IgD-negative memory B cell (primary cell): ENCODE measurements around the gene BIK. TPM values are rescaled to one million over a fixed set of nuclear protein-coding genes. Genes with fewer than 3 reads are reported as not detected.
"Not testable (repeated sequence)": the region's sequence is repeated elsewhere in the genome, so short reads cannot be mapped to it uniquely, and the experiment has no call there.

Experiments
- H3K27ac Mint-ChIP-seq, 3 donors: one replicate each; pipeline ENCODE4 v1.8.0; 2020 to 2022; ENCODE audit warnings: mild to moderate bottlenecking in 3 of 3, mixed read lengths in 3 of 3, moderate library complexity in 1 of 3
- H3K27me3 Mint-ChIP-seq: one replicate; pipeline ENCODE4 v1.8.0; 2021; ENCODE audit warnings: mixed read lengths
- H3K36me3 Mint-ChIP-seq: one replicate; pipeline ENCODE4 v1.8.0; 2020; ENCODE audit warnings: mild to moderate bottlenecking, mixed read lengths
- H3K4me1 Mint-ChIP-seq, 3 donors: one replicate each; pipeline ENCODE4 v1.8.0; 2020 to 2022; ENCODE audit warnings: mixed read lengths in 3 of 3, mild to moderate bottlenecking in 1 of 3
- H3K4me3 Mint-ChIP-seq, 4 donors: one replicate each; pipeline ENCODE4 v1.8.0; 2020 to 2022; ENCODE audit warnings: mild to moderate bottlenecking in 4 of 4, mixed read lengths in 4 of 4, moderate library complexity in 3 of 4
- H3K9me3 Mint-ChIP-seq, 3 donors: one replicate each; pipeline ENCODE4 v1.8.0; 2020 to 2021; ENCODE audit warnings: mixed read lengths in 3 of 3, mild to moderate bottlenecking in 1 of 3
- polyA plus RNA-seq: library from polyadenylated mRNA; unstranded; fragments of 300-500 nt; fragmentation: Illumina TruSeq; gene quantifications from one replicate; pipeline ENCODE4 v1.2.3, GENCODE V29; 2021

The BIK gene
- polyA plus RNA-seq, 1 donor from 2014 or later: 9.7 TPM

DNA sequence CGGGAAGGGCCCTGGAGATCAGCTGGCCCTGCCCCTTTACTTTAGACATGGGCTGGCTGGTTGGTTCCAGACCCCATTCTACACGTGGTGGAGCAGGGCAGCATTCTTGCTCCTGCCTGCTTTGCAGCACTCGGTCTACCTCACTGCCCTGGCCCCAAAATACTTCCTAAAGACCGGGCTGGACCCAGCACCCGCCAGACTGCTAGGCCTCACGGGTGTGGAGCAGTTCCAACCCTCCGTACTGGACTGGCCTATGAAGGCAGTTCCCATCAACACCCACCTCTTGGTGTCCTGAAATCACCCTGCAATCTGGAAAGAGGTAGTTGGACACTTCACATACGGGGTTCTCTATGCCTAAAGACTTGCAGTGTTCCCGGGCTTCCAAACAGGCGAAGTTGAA, 26.3 kb downstream of the BIK start:
- H3K36me3 Mint-ChIP-seq: no peaks in the 10 kb centered on the region
- H3K27ac Mint-ChIP-seq: no peak overlapping the region
- H3K9me3 Mint-ChIP-seq: no peaks in the 10 kb centered on the region
- H3K27me3 Mint-ChIP-seq: no peaks in the 10 kb centered on the region
- no peak overlapping the region for H3K4me3 Mint-ChIP-seq
- H3K4me1 Mint-ChIP-seq: peaks cover 4 to 9% (median 9%) of the 10 kb centered on the region in 3 donors

DNA sequence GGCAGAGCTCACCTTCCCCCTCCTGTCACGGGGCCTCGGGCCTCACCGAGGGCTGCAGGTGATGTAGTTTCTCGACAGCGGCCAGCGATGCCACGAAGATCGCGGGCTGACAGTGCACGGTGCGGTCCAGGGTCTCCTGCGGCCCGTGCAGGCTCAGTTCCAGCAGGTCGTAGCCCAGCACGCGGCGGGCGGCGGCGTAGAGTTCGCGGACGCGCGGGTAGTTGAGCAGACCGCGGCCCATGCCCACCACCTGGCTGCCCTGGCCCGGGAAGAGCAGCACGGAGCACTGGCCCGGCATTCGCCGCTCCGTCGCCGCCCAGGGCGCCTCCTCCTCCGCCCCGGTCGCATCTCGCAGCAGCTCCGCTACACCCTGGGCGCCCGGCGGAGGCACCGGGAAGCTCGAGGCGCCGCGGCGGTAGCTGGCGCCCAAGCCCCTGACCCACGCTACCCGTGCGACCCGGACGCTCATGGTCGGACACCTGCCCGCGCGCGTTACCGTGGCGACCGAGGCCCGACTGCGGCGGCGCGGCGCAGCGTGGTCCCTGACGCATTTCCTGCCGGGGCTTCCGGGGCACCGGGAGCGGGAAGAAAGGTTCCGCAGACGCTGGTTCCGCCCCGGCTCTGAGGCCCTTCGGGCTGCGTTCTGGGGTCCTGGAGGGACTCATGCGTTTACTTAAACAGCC, 32.5 kb downstream of the BIK start, which contains the start of gene MCAT:
MCAT (minus strand) TSS at position 519 of the 683 bp plus-strand sequence; CDS start at position 469, 50 bp downstream.
- H3K9me3 Mint-ChIP-seq: no peaks in the 10 kb centered on the region
- peaks cover 10 to 22% (median 18%) of the 10 kb centered on the region in 3 donors for H3K4me1 Mint-ChIP-seq
- no peaks in the 10 kb centered on the region for H3K27me3 Mint-ChIP-seq
- peak within 1 kb of the TSS; percentile 81 to 96 (median 96) for H3K27ac Mint-ChIP-seq
- no peaks in the 10 kb centered on the region for H3K36me3 Mint-ChIP-seq
- H3K4me3 Mint-ChIP-seq: peak within 1 kb of the TSS; percentile 86 to 95 (median 92)

DNA sequence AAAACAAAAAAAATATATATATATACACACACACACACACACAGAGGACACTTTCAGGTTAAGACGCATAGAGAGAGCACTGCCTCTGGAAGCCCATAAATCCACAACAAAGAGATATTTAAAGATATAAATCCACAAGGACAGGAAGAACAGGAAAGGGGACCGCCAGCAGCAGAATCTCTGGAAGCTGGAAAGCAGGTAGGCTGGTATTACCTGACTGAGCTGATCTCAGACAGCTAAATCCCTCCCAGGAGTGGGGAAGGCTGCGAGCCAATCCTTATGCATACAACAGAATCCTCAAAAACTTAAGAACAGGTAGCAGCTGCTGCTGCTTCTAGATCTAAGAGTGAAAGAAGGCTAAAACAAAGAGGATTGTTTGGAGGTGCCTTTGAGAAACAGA, 34.4 kb downstream of the BIK start:
- Mint-ChIP-seq H3K4me3 (peak overlapping the region in 2 of 4 donors; percentile 28 to 43), H3K36me3 (no peaks in the 10 kb centered on the region), H3K9me3 (no peaks in the 10 kb centered on the region), H3K4me1 (peaks cover 17 to 29% (median 26%) of the 10 kb centered on the region in 3 donors), H3K27me3 (no peaks in the 10 kb centered on the region), H3K27ac (peak overlapping the region in 1 of 3 donors; percentile 27)

DNA sequence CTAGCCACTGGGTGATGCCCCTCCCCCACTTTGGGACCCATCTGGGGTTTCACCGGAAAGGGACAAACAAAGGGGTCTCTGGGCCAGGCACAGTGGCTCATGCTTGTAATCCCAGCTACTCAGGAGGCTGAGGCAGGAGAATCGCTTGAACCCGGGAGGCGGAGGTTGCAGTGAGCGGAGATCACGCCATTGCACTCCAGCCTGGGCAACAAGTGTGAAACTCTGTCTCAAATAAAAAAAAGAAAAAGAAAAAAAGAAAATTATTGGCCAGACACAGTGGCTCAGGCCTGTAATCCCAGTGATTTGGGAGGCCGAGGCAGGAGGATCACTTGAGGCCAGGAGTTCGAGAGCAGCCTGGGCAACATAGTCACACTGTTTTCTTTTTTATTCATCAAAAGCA, 34.8 kb downstream of the BIK start:
- peak overlapping the region in 1 of 3 donors; percentile 63 for H3K27ac Mint-ChIP-seq

DNA sequence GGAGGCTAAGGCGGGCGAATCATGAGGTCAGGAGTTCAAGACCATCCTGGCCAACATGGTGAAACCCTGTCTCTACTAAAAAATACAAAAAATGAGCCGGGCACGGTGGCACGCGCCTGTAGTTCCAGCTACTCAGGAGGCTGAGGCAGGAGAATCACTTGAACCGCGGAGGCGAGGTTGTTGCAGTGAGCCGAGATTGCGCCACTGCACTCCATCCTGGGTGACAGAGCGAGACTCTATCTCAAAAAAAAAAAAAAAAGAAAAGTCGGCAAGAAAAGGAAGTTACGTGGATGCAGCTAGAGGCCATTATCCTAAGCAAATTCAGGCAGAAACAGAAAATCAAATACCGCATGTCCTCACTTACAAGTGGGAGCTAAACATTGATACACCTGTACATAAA, 35.8 kb downstream of the BIK start:
- H3K4me3 Mint-ChIP-seq: peak overlapping the region in 1 of 4 donors; percentile 5
- not testable (repeated sequence) for H3K27me3 Mint-ChIP-seq, H3K36me3 Mint-ChIP-seq, H3K9me3 Mint-ChIP-seq
- H3K4me1 Mint-ChIP-seq: peaks cover 17 to 30% (median 23%) of the 10 kb centered on the region in 3 donors
- H3K27ac Mint-ChIP-seq: peak overlapping the region in 2 of 3 donors; percentile 2 to 96

More for the DNA sequence above, 34.8 kb downstream of the BIK start:
- H3K36me3 Mint-ChIP-seq, H3K27me3 Mint-ChIP-seq, H3K9me3 Mint-ChIP-seq: not testable (repeated sequence)
- Mint-ChIP-seq H3K4me1 (peaks cover 17 to 29% (median 26%) of the 10 kb centered on the region in 3 donors), H3K4me3 (peak overlapping the region in 1 of 4 donors; percentile 43)

DNA sequence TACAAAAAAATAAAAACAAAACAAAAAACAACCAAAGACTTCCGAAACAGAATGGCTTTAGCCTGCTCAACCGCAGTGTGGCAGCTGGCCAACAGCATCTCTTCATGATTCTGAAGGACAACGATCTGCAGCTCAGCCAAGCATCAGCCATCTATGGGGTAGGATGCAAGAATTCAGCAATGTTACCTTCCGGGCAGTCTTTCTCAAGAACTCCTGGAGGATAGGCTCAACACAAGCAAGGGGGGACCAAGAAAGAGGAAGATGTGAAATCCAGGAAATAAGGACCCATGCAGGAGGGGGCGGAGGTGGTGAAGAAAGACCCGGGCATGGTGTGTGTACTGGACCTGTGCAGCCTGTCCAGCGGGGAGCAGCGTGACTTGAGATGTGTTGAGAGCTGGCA, 37.3 kb downstream of the BIK start:
- Mint-ChIP-seq H3K36me3 (no peaks in the 10 kb centered on the region), H3K9me3 (no peaks in the 10 kb centered on the region), H3K4me1 (peaks cover 17 to 27% (median 23%) of the 10 kb centered on the region in 3 donors), H3K27ac (peak overlapping the region; percentile 23 to 96 (median 95)), H3K4me3 (peak overlapping the region; percentile 39 to 91 (median 72)), H3K27me3 (peaks cover 3% of the 10 kb centered on the region)

DNA sequence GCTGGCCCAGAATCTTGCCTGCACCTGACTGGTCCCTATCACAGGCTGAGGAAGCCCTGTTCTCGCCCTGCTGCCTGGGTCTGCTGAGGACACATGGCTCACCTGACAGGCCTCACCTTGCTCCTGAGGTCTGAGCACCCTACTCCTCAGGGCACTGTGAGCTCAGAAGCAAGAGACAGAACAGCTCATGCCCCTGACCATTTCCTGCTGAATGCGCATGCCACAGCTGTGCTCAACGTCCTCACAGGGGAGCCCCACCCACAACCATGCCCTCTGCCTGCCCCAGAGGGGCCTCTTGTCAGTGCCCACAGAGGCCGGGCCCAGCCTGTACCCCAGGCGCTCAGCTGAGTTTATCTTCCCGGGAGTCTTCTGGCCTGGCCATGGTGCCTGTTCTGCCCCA, 38.0 kb downstream of the BIK start:
- Mint-ChIP-seq H3K27me3 (peaks cover 4% of the 10 kb centered on the region), H3K27ac (peak overlapping the region in 2 of 3 donors; percentile 23 to 96), H3K4me3 (peak overlapping the region in 3 of 4 donors; percentile 59 to 91 (median 65)), H3K36me3 (no peaks in the 10 kb centered on the region), H3K9me3 (no peaks in the 10 kb centered on the region), H3K4me1 (peaks cover 17 to 26% (median 25%) of the 10 kb centered on the region in 3 donors)

DNA sequence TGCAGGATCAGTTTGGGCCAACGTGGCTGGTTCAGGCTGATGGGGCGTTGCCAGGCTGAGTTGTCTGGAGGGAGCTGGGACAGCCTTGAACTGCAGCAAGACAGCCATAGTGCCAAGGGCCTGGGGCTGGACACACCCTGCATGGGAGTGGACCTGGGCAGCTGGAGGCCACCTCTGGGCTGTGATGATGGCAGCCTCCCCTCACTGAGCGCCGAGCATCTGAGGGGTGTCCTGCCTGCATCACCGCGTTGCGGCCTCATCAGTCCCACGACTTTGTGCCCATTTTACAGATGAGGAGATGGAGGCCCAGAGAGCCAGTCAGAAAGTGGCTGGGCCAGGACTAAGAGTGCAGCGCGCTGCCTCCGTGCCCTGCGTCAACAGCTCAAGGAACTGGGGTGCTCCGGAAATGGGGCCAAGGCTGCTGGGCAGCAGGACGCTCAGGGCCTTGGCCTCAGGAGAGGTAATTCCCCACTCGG, 40.2 kb downstream of the BIK start:
- H3K27ac Mint-ChIP-seq: peak overlapping the region in 1 of 3 donors; percentile 86
- no peaks in the 10 kb centered on the region for H3K9me3 Mint-ChIP-seq
- H3K27me3 Mint-ChIP-seq: peaks cover 4% of the 10 kb centered on the region
- peaks cover 17 to 25% (median 21%) of the 10 kb centered on the region in 3 donors for H3K4me1 Mint-ChIP-seq
- peak overlapping the region; percentile 65 to 97 (median 90) for H3K4me3 Mint-ChIP-seq
- H3K36me3 Mint-ChIP-seq: no peaks in the 10 kb centered on the region

DNA sequence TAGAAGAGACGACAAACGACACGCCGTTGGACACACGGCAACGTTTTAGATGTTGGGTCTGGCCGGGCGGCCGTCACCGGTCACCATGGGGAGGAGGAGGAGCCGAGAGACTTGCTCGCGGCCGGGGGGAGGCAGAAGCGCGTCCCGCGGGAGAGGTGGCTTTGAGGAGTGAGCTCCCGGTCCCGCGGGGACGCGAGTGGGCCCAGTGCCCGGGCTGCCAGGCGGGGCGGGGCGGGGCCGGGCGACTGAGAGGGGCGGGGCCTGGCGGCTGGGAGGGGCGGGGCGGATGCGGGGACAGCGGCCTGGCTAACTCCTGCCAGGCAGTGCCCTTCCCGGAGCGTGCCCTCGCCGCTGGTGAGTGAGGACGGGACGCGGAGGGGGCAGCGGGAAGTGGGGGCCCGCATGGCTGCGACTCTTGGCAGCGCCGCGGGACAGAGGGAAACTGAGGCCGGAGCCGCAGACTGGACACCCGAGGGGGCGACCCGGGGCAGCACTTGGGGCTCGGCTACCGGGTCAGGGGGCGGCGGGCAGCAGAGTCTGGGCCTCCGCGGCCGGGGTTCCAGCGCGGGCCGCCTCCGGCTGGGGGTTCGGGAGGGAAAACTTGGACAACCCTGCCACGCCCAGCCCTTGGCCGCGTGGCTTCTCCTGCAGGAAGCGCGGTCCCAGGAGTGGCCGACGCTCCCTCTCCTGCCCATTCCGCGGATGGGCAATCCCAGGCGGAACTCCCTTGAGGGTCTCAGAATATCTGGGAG, 40.9 kb downstream of the BIK start, which contains the start of gene TSPO:
TSPO (plus strand) TSS at position 309 of the 752 bp plus-strand sequence. CDS start 7,680 bp downstream, outside the sequence.
- Mint-ChIP-seq H3K9me3 (no peaks in the 10 kb centered on the region), H3K27ac (peak within 1 kb of the TSS in 2 of 3 donors; percentile 53 to 86), H3K4me1 (peaks cover 17 to 25% (median 20%) of the 10 kb centered on the region in 3 donors), H3K27me3 (peaks cover 4% of the 10 kb centered on the region), H3K4me3 (peak within 1 kb of the TSS; percentile 69 to 97 (median 90)), H3K36me3 (no peaks in the 10 kb centered on the region)

DNA sequence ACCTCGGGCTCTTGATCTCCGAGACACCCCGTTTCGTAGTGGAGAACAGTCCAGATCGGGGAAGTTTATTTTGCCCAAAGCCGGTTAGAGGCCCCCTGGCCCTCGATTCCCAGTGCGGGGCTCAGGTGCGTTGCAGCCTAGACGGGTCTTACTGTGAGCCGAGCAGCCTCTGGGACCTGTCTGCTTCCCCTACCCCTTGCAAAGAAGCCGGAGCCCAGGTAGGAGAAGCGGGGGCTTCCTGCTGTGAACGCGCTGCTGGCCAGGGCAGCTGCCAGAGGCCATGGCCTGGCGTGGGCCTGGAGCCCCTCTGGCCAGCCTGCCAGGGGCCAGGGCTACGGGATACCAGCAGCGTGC, 41.4 kb downstream of the BIK start:
- H3K27me3 Mint-ChIP-seq: peaks cover 4% of the 10 kb centered on the region
- peak overlapping the region; percentile 69 to 95 (median 89) for H3K4me3 Mint-ChIP-seq
- H3K4me1 Mint-ChIP-seq: peaks cover 16 to 25% (median 18%) of the 10 kb centered on the region in 3 donors
- no peaks in the 10 kb centered on the region for H3K9me3 Mint-ChIP-seq
- H3K27ac Mint-ChIP-seq: peak overlapping the region in 1 of 3 donors; percentile 53
- H3K36me3 Mint-ChIP-seq: no peaks in the 10 kb centered on the region

DNA sequence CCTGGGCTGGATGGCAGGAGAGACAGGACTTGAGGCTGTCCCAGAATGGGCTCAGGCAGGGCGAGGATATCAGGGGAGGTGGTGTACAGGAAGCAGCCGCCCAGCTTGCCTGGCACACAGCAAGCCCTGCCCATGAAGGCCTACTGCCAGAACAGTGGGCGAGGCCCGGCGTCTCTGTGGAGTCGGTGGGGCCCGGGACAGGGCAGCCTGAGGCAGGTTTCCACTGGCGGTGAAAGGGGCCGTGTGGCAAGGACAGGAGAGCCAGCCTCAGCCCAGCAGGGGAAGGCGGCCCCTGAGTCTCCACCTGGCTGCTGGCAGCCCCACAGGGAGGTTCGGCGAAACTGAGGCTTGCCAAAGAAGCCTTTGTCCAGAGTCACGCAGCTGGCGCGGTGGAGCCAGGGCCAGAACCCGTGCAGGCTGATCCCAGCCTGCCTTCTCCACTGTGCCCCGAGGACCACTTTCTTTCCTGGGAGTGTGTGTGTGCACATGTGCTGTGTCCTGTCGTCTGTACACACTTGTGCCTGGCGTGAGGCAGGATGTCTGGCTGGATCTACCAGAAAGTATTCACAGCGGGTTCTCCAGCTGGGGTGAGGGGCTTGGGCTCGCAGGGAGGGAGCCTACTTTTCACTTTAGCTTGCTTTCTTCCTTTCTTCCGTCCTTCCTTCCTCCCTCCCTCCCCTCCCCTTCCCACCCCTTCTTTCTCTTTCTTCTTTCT, 42.0 kb downstream of the BIK start:
- no peaks in the 10 kb centered on the region for H3K36me3 Mint-ChIP-seq
- no peaks in the 10 kb centered on the region for H3K9me3 Mint-ChIP-seq
- peaks cover 11 to 21% (median 15%) of the 10 kb centered on the region in 3 donors for H3K4me1 Mint-ChIP-seq
- peak overlapping the region; percentile 69 to 95 (median 89) for H3K4me3 Mint-ChIP-seq
- peaks cover 4% of the 10 kb centered on the region for H3K27me3 Mint-ChIP-seq
- H3K27ac Mint-ChIP-seq: peak overlapping the region in 1 of 3 donors; percentile 53

DNA sequence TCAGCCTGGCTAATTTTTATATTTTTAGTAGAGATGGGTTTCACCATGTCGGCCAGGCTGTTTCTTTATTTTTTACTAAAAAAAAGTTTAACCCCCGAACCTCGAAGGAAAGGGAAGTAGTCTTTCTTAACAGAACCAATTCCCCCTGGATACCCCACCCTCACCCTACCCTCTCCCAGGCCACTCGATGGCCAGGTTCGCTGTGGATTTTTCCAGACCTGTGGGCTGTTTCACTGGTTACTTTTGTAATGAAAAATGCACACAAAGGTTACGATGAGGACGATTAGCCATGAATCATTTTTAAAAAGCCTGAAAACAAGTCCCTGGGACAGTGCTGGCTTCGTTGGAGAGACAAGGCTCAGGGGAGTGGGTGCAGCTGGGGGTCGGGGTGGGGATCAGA, 43.3 kb downstream of the BIK start:
- Mint-ChIP-seq H3K27me3 (peaks cover 4% of the 10 kb centered on the region), H3K4me1 (peaks cover under 1 to 12% (median 7%) of the 10 kb centered on the region in 3 donors), H3K36me3 (peaks cover 3% of the 10 kb centered on the region), H3K27ac (no peak overlapping the region), H3K9me3 (no peaks in the 10 kb centered on the region), H3K4me3 (peak overlapping the region in 1 of 4 donors; percentile 60)

DNA sequence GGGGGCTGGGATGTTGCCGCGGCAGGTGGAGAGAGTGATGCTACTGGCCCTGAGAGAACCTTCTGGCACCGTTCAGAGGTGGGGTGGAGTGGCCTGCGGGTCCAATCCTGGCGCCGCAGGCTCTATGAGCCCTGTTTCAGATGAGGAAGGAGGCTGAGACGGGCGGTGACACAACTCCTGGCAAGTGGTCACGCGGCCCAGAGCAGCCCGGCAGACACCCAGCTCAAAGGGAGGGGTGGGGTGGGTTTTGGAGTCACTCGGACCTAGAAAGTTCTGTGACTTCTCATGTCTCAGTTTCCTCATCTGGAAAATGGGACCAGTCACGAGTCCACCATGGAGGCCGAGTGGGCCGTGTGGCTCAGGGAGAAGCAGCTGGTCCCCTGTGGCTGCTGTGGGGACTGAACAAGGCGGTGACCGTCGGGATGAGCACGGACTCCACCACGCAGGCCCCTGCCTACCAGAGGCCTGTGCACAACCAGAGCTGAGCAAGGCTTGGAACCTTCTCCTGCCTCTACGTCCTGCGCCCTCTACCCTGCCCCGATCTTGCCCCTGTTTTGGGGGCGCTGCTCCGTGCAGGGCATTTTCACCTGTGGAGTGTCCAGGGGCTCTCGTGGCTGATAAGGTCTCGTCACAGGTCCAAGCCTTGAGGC, 44.5 kb downstream of the BIK start:
- Mint-ChIP-seq H3K4me3 (no peak overlapping the region), H3K9me3 (no peaks in the 10 kb centered on the region), H3K27ac (peak overlapping the region in 1 of 3 donors; percentile 47), H3K4me1 (peaks cover 0 to 11% (median 7%) of the 10 kb centered on the region in 3 donors), H3K27me3 (peaks cover 4% of the 10 kb centered on the region), H3K36me3 (peaks cover 3% of the 10 kb centered on the region)

DNA sequence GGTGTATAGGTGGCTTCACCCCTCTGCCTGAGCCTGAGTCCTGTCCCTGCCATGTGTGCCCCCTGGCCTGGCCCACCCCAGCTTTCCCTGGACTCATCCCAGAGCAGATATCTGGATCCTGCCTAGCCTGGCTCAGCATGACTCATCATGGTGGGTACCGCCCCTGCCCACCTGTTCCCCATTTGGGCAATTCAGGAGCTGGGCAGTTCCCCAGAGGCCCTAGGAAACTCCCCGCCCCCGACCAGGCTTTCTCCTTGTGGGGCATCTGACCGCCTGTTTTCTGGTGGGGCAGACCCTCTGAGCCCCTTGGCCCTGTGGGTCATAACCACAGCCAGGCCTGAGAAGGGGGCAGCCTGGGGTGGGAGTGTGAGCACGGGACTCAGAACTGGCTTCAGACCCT, 45.2 kb downstream of the BIK start:
- peaks cover 3% of the 10 kb centered on the region for H3K36me3 Mint-ChIP-seq
- peaks cover 2% of the 10 kb centered on the region for H3K27me3 Mint-ChIP-seq
- H3K27ac Mint-ChIP-seq: no peak overlapping the region
- H3K4me1 Mint-ChIP-seq: peaks cover 0 to 11% (median 7%) of the 10 kb centered on the region in 3 donors
- H3K4me3 Mint-ChIP-seq: no peak overlapping the region
- no peaks in the 10 kb centered on the region for H3K9me3 Mint-ChIP-seq
